Measurements from ENCODE around the gene FABP2.

DNA sequence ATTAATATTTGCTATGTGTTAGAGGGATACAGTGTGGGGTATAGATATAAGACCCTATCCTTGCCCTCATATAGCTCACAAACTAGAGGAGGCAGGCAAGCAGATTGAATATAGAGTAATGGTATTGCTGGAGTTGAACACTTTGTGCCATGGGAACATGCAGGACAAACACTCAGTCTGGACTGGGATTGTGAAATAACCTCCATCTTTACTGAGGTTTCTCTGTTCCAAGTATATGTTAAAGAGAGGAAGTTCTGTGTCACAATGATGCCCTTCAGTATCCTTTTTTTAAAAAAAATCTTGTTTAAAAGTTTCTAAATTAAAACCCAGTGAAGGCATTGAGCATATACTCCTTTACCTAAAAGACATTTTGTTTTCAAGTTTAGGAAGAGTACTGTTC, 8.7 kb downstream of the FABP2 start:
- TF ChIP-seq RAD21 (IDR thresholded peaks at IDR 0.05) (no peak), CTCF (IDR thresholded peaks at IDR 0.05; ENCODE audit: low read depth, low read length, missing input control) (no peak), JUND (IDR thresholded peaks at IDR 0.05) (no peak), RXRA (IDR thresholded peaks at IDR 0.05) (no peak), EGR1 (IDR thresholded peaks at IDR 0.05; ENCODE audit: low read depth in 2 of 2) (no peak), SP1 (IDR thresholded peaks at IDR 0.05) (no peak), HNF4G (IDR thresholded peaks at IDR 0.05) (no peak), TAF1 (conservative IDR thresholded peaks at IDR 0.05) (no peak)
- TF ChIP-seq, protein P1, sequence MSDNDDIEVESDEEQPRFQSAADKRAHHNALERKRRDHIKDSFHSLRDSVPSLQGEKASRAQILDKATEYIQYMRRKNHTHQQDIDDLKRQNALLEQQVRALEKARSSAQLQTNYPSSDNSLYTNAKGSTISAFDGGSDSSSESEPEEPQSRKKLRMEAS (IDR thresholded peaks at IDR 0.05): no peak

Measured in liver (tissue), 3 donors.